ENCODE data around the gene RGS3. TPM values are rescaled to one million over a fixed set of nuclear protein-coding genes. Genes with fewer than 3 reads are reported as not detected.

RGS3 gene
- total RNA-seq, 3 donors from 2014 or later: 65.9 to 83.8 (median 70.7) TPM

DNA sequence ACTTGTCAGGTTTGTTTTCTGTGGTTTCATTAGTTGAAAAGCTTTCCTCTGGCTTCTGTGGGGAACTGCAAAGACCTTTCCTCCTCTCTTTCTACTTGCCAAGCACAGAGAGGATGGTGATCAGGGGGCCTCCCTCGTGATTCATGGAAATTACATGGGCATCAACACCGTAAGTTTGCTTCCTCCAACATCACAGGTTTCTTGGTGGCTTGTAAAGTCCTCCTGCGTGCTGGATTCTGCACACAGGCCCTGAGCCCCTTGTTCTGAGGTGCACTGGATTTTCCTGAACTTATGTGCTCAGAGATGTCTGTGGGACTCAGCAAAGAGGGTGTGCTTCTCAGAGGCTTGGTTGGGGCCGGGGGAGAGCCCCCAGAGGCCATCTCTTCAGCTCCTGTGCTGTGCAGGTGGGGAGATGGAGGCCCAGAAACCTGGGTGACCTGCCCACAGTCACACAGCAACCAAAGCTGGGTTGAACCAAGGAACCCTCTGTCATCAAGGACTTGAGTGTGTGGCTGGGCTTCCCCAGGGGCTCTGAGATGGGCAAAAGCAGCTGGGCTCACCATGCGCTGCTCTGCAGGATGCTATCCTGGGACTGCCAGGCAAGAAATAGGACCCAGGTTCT, 36.5 kb downstream of the RGS3 start:
- Histone ChIP-seq H3K36me3 (ENCODE audit: low read depth) (no peaks in the 10 kb centered on the region), H3K4me3 (no peak overlapping the region), H3K4me1 (ENCODE audit: low read depth) (peaks cover 3% of the 10 kb centered on the region), H3K9me3 (no peaks in the 10 kb centered on the region)
- TF ChIP-seq, protein P1, sequence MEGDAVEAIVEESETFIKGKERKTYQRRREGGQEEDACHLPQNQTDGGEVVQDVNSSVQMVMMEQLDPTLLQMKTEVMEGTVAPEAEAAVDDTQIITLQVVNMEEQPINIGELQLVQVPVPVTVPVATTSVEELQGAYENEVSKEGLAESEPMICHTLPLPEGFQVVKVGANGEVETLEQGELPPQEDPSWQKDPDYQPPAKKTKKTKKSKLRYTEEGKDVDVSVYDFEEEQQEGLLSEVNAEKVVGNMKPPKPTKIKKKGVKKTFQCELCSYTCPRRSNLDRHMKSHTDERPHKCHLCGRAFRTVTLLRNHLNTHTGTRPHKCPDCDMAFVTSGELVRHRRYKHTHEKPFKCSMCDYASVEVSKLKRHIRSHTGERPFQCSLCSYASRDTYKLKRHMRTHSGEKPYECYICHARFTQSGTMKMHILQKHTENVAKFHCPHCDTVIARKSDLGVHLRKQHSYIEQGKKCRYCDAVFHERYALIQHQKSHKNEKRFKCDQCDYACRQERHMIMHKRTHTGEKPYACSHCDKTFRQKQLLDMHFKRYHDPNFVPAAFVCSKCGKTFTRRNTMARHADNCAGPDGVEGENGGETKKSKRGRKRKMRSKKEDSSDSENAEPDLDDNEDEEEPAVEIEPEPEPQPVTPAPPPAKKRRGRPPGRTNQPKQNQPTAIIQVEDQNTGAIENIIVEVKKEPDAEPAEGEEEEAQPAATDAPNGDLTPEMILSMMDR (IDR thresholded peaks at IDR 0.05): no peak
- ATAC-seq (no peak), DNase-seq (no peak)
- intact Hi-C loops (cut with DNase I, micrococcal nuclease): no loop called here

GRCh38 chr9:113501129-113501686, 37.7 kb downstream of the RGS3 start:
- Histone ChIP-seq H3K36me3 (ENCODE audit: low read depth) (no peaks in the 10 kb centered on the region), H3K9me3 (no peaks in the 10 kb centered on the region), H3K4me1 (ENCODE audit: low read depth) (peaks cover 3% of the 10 kb centered on the region), H3K4me3 (no peak overlapping the region)
- intact Hi-C loops (cut with DNase I, micrococcal nuclease): no loop called here
- DNase-seq (no peak), ATAC-seq (no peak)
- TF ChIP-seq, protein P1 (IDR thresholded peaks at IDR 0.05): no peak

DNA sequence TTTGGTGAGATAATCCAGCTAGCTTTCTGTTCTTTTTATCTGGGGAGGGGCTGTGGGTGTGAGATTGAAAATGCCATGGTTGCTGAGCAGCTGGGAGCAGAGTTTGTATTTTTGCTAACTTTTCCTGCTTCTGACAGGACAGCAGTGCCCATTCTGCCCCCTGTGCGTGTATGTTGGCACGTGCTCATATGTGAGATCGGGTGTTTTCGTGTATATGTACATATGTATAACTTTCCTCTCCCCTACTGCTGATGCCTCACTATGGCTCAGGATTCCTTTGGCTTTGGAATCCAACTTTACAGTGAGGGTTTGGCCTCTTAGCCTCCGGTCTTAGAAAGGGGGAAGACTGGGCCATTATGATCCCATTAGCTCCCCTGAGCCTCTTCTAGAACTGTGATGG, 38.3 kb downstream of the RGS3 start:
- Histone ChIP-seq H3K36me3 (ENCODE audit: low read depth) (no peaks in the 10 kb centered on the region), H3K9me3 (no peaks in the 10 kb centered on the region), H3K4me1 (ENCODE audit: low read depth) (peaks cover 3% of the 10 kb centered on the region), H3K4me3 (no peak overlapping the region)
- DNase-seq (no peak), ATAC-seq (no peak)
- TF ChIP-seq, protein P1 (IDR thresholded peaks at IDR 0.05): no peak
- intact Hi-C loops (cut with DNase I, micrococcal nuclease): no loop called here

DNA sequence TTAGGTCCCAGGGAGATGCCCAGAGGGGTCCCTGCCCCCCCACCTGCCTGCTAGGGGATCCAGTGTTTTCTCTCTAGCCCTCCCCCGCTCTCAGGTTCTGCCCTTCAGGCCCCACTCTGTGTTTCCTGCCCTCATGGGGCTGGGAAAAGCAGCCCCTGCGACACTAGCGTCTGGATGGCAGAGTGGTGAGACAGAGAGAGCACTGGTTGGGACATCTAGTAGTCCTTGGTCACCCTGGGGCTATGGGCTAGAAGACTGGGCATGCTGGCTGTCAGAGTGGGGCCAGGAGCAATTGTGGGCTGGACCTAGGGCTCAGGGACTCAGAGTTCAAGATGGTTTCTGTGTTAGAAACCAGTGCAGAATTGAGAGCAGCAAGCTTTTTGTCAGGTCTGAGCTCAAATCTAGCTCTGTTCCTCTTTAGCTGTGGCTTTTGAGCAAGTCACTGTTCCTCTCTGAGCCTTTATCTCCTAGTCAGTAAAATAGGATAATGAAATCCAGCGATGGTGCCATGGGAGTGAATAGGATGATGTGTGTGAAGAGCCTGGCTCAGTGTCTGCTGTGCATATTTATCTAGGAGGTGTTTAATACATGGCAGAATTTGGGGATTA, 39.0 kb downstream of the RGS3 start:
- intact Hi-C loops (cut with DNase I, micrococcal nuclease): no loop called here
- no peak overlapping the region for H3K4me3 ChIP-seq

DNA sequence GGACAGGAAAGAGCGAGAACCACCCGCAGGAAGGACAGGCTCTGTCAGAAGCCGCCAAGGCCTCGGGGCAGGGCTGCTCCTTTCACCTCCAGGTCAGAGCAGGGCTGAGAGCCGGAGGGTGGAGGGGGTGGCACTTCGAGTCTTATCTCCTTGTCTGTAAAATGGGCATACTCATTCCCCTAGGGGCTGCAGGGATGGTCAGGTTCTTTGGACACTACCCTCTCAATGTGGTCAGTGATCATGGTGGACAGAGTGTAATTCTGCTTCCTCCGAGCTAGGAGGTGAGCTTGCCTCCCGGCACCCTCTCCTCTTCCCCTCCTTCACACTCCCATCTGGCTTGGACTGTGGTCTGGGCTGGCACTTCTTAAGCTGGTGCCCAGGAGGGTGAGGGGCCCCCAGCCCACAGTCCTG, 39.6 kb downstream of the RGS3 start:
- no peaks in the 10 kb centered on the region for H3K9me3 ChIP-seq
- intact Hi-C loops (cut with DNase I, micrococcal nuclease): no loop called here
- H3K36me3 ChIP-seq (ENCODE audit: low read depth): no peaks in the 10 kb centered on the region
- ATAC-seq (no peak), DNase-seq (no peak)
- H3K4me3 ChIP-seq: no peak overlapping the region
- TF ChIP-seq, protein P1 (IDR thresholded peaks at IDR 0.05): no peak
- peaks cover 8% of the 10 kb centered on the region for H3K4me1 ChIP-seq (ENCODE audit: low read depth)

More for the DNA sequence above, 39.0 kb downstream of the RGS3 start:
- Histone ChIP-seq H3K9me3 (no peaks in the 10 kb centered on the region), H3K4me1 (ENCODE audit: low read depth) (peaks cover 3% of the 10 kb centered on the region), H3K36me3 (ENCODE audit: low read depth) (no peaks in the 10 kb centered on the region)
- DNase-seq (no peak), ATAC-seq (no peak)
- TF ChIP-seq, protein P1 (IDR thresholded peaks at IDR 0.05): no peak
